Measurements from ENCODE around the gene SLC29A1.

Gene SLC29A1

GRCh38 chr6:44245391-44245911 lies 22.1 kb downstream of the SLC29A1 start:
- Histone ChIP-seq H3K9ac (ENCODE audit: low read depth, low read length) (peak overlapping the region; percentile 93), H3K27me3 (ENCODE audit: insufficient read depth, low read length, poor library complexity) (no peaks in the 10 kb centered on the region), H3K27ac (ENCODE audit: low read length) (no peak overlapping the region), H3K4me2 (ENCODE audit: insufficient read depth, low read length) (peak overlapping the region; percentile 92), H3K36me3 (ENCODE audit: insufficient read depth, low read length) (peaks cover 31% of the 10 kb centered on the region), H3K79me2 (ENCODE audit: insufficient read depth, low read length) (peaks cover 36% of the 10 kb centered on the region), H3K4me3 (ENCODE audit: low read depth in 1 of 2, low read length in 2 of 2) (peak overlapping the region in 1 of 2 experiments; percentile 84; a peak in 2 of 4 replicates), H2AFZ (ENCODE audit: low read depth, low read length) (peak overlapping the region; percentile 95), H3K9me3 (ENCODE audit: insufficient read depth, low read length, severe bottlenecking) (no peaks in the 10 kb centered on the region), H4K20me1 (ENCODE audit: insufficient read depth, low read length) (peaks cover 35% of the 10 kb centered on the region), H3K4me1 (ENCODE audit: insufficient read depth, low read length) (peaks cover 42% of the 10 kb centered on the region)
- TF ChIP-seq CTCF (IDR thresholded peaks at IDR 0.05; ENCODE audit: borderline replicate concordance, extremely low read depth, low read length, poor library complexity, severe bottlenecking), result no peak
- no peak for TF ChIP-seq EZH2 (IDR thresholded peaks at IDR 0.05; ENCODE audit: borderline replicate concordance, low read depth, low read length, severe bottlenecking)
- DNase-seq (no peak), ATAC-seq (ENCODE audit: insufficient read depth, low read depth) (no peak)

GRCh38 chr6:44245912-44246662 lies 22.7 kb downstream of the SLC29A1 start:
- no peak for TF ChIP-seq EZH2 (IDR thresholded peaks at IDR 0.05; ENCODE audit: borderline replicate concordance, low read depth, low read length, severe bottlenecking)
- peak; percentile 49 for TF ChIP-seq CTCF (IDR thresholded peaks at IDR 0.05; ENCODE audit: borderline replicate concordance, extremely low read depth, low read length, poor library complexity, severe bottlenecking)
- no peaks in the 10 kb centered on the region for H3K27me3 ChIP-seq (ENCODE audit: insufficient read depth, low read length, poor library complexity)
- H3K4me1 ChIP-seq (ENCODE audit: insufficient read depth, low read length), result peaks cover 48% of the 10 kb centered on the region
- H3K4me2 ChIP-seq (ENCODE audit: insufficient read depth, low read length), result peak overlapping the region; percentile 92
- peak overlapping the region; percentile 93 for H3K9ac ChIP-seq (ENCODE audit: low read depth, low read length)
- peak overlapping the region; percentile 95 for H2AFZ ChIP-seq (ENCODE audit: low read depth, low read length)
- peaks cover 42% of the 10 kb centered on the region for H4K20me1 ChIP-seq (ENCODE audit: insufficient read depth, low read length)
- DNase-seq (peak; percentile 83), ATAC-seq (ENCODE audit: insufficient read depth, low read depth) (peak; percentile 60)
- peaks cover 43% of the 10 kb centered on the region for H3K79me2 ChIP-seq (ENCODE audit: insufficient read depth, low read length)
- H3K9me3 ChIP-seq (ENCODE audit: insufficient read depth, low read length, severe bottlenecking), result no peaks in the 10 kb centered on the region
- peak overlapping the region; percentile 84 to 94; a peak in 3 of 4 replicates for H3K4me3 ChIP-seq (ENCODE audit: low read depth in 1 of 2, low read length in 2 of 2)
- peaks cover 37% of the 10 kb centered on the region for H3K36me3 ChIP-seq (ENCODE audit: insufficient read depth, low read length)
- H3K27ac ChIP-seq (ENCODE audit: low read length), result peak overlapping the region; percentile 92

DNA sequence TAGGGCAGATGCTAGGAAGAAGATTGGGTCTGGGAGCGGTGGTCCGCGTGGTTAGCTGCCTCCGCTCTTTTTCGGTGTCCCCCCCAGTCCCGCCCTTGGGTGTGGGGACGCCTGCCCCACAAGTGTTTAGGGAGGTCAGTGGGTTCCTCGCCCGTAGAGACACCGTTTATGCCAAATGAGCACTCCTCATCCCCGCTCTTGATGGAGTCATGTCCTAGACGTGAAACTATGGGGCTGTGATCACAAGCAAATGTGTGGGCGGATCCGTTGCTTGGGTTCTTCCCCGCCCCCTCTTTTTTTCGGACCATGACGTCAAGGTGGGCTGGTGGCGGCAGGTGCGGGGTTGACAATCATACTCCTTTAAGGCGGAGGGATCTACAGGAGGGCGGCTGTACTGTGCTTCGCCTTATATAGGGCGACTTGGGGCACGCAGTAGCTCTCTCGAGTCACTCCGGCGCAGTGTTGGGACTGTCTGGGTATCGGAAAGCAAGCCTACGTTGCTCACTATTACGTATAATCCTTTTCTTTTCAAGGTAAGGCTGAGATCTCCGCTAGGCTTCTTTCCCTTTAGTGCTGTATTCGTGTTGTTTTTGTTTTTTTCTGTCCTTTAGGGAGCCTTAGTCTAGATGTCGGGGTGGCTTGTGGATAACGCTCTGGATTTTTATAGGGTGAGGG lies 23.4 kb downstream of the SLC29A1 start, which contains the start of gene HSP90AB1:
Gene HSP90AB1, plus strand, starts transcription at position 439 of the 675 bp plus-strand sequence. CDS start 1,529 bp downstream, outside the sequence.
- peak within 1 kb of the TSS; percentile 95 for H2AFZ ChIP-seq (ENCODE audit: low read depth, low read length)
- TF ChIP-seq EZH2 (IDR thresholded peaks at IDR 0.05; ENCODE audit: borderline replicate concordance, low read depth, low read length, severe bottlenecking) (no peak), CTCF (IDR thresholded peaks at IDR 0.05; ENCODE audit: borderline replicate concordance, extremely low read depth, low read length, poor library complexity, severe bottlenecking) (no peak)
- peak within 1 kb of the TSS; percentile 92 for H3K4me2 ChIP-seq (ENCODE audit: insufficient read depth, low read length)
- ATAC-seq (ENCODE audit: insufficient read depth, low read depth) (peak; percentile 83), DNase-seq (peak; percentile 95)
- H3K4me1 ChIP-seq (ENCODE audit: insufficient read depth, low read length), result peaks cover 53% of the 10 kb centered on the region
- peaks cover 48% of the 10 kb centered on the region for H4K20me1 ChIP-seq (ENCODE audit: insufficient read depth, low read length)
- H3K27ac ChIP-seq (ENCODE audit: low read length), result peak within 1 kb of the TSS; percentile 92
- H3K9ac ChIP-seq (ENCODE audit: low read depth, low read length), result peak within 1 kb of the TSS; percentile 93
- peaks cover 48% of the 10 kb centered on the region for H3K79me2 ChIP-seq (ENCODE audit: insufficient read depth, low read length)
- peak within 1 kb of the TSS; percentile 84 to 94 for H3K4me3 ChIP-seq (ENCODE audit: low read depth in 1 of 2, low read length in 2 of 2)
- no peaks in the 10 kb centered on the region for H3K27me3 ChIP-seq (ENCODE audit: insufficient read depth, low read length, poor library complexity)
- peaks cover 44% of the 10 kb centered on the region for H3K36me3 ChIP-seq (ENCODE audit: insufficient read depth, low read length)
- H3K9me3 ChIP-seq (ENCODE audit: insufficient read depth, low read length, severe bottlenecking), result no peaks in the 10 kb centered on the region

Measured in DND-41 (cell line).